Measurements from ENCODE around the gene SIX4.

The SIX4 gene

GRCh38 chr14:60721326-60722106 lies 2.6 kb downstream of the SIX4 start:
- peak; percentile 95 for DNase-seq

- DNase-seq, result no peak
Measured at GRCh38 chr14:60720962-60721325, 3.2 kb downstream of the SIX4 start.

- DNase-seq, result no peak
Measured at GRCh38 chr14:60720391-60720790, 3.8 kb downstream of the SIX4 start.

GRCh38 chr14:60713513-60713912 lies 10.6 kb downstream of the SIX4 start:
- peak; percentile 60 for DNase-seq

GRCh38 chr14:60710494-60710893 lies 13.7 kb downstream of the SIX4 start:
- no peak for DNase-seq

- peak; percentile 68 for DNase-seq
Measured at GRCh38 chr14:60707858-60708257, 16.3 kb downstream of the SIX4 start.

GRCh38 chr14:60705100-60705499 lies 19.1 kb downstream of the SIX4 start:
- DNase-seq, result no peak

- DNase-seq, result no peak
Measured at GRCh38 chr14:60700598-60700997, 23.6 kb downstream of the SIX4 start.

- no peak for DNase-seq
Measured at GRCh38 chr14:60695327-60695726, 28.8 kb downstream of the SIX4 start.

- DNase-seq, result no peak
Measured at GRCh38 chr14:60691383-60692113, 32.6 kb downstream of the SIX4 start.

- no peak for DNase-seq
Measured at GRCh38 chr14:60686865-60687264, 37.3 kb downstream of the SIX4 start.

- peak; percentile 86 for DNase-seq
Measured at GRCh38 chr14:60684203-60684602, 39.9 kb downstream of the SIX4 start.

- DNase-seq, result no peak
Measured at GRCh38 chr14:60681271-60681670, 42.9 kb downstream of the SIX4 start.

GRCh38 chr14:60680511-60680910 lies 43.6 kb downstream of the SIX4 start:
- no peak for DNase-seq

GRCh38 chr14:60679566-60680258 lies 44.4 kb downstream of the SIX4 start:
- DNase-seq, result no peak

- no peak for DNase-seq
Measured at GRCh38 chr14:60677701-60678100, 46.5 kb downstream of the SIX4 start.

GRCh38 chr14:60670989-60671388 lies 53.2 kb downstream of the SIX4 start:
- DNase-seq, result no peak

- DNase-seq, result no peak
Measured at GRCh38 chr14:60668431-60669112, 55.6 kb downstream of the SIX4 start.

GRCh38 chr14:60665177-60665550 lies 59.0 kb downstream of the SIX4 start:
- no peak for DNase-seq

GRCh38 chr14:60662982-60663381 lies 61.2 kb downstream of the SIX4 start:
- DNase-seq, result no peak

- no peak for DNase-seq
Measured at GRCh38 chr14:60661721-60662120, 62.4 kb downstream of the SIX4 start.
